Stimulated activated CD4-positive, alpha-beta T cell treated with anti-CD3 and anti-CD28 coated beads, Interleukin-12 subunit alpha, Interleukin-12 subunit beta, amount 100 ng/mL, for 4 hours (primary cell): ENCODE measurements around the gene KEAP1.

ENCODE experiments used
- DNase-seq: peaks from one replicate; pipeline ENCODE4 v3.0.0-alpha.2; 2020

The KEAP1 gene

DNA sequence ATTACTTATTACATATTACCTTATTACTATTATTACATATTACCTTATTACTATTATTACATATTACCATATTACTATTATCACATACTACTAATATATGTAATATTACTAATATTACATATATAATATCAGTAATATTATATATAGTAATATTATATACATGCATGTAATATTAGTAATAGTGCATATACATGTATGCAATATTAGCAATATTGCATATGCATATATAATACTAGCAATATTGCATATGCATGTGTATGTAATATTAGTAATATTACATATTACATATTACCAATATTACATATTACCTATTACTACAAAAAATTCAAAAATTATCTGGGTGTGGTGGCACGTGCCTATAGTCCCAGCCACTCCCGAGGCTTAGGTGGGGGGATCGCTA is 60.5 kb downstream of the KEAP1 start:
- DNase-seq = no peak

DNA sequence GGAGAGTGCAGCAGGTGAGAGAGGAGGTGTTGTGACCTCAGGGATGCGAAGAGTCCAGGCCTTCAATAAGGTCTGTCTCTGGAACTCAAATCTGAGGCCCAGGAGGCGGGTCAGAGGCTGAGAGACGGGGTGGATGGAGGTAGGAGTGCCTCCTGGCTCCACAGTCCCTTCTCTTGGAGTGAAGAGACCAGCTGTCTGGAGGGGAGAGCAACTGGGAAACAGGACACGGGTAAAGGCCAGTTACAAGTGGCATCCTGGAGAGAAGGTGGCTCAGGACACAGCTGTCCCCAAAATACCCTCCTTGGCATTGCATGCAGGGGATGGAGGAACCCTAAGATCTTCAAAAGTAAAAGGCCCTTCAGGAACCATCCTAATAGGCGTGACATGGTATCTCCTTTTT is 63.6 kb downstream of the KEAP1 start:
- no peak for DNase-seq
